Right lobe of liver (tissue), 6 donors: Measurements from ENCODE around the gene TMC6. TPM values are rescaled to one million over a fixed set of nuclear protein-coding genes. Genes with fewer than 3 reads are reported as not detected.

ENCODE experiments used
- ATAC-seq, 4 donors: fragments of 200-7000 bp; cut with Tn5 transposase; one replicate each; pipeline ENCODE4 v1.9.1; 2020; ENCODE audit warnings: mild to moderate bottlenecking in 4 of 4, moderate library complexity in 4 of 4
- DNase-seq, 3 donors: peaks; one replicate each; pipeline ENCODE4 v3.0.0-alpha.2; 2020
- H3K27ac ChIP-seq, 3 donors: fragments of 200-600 bp; one replicate each; pipeline ENCODE4 v1.8.0; 2022
- H3K27me3 ChIP-seq, 2 donors: fragments of 200-600 bp; one replicate each; pipeline ENCODE4 v1.8.0; 2022
- H3K36me3 ChIP-seq, 4 donors: fragments of 200-600 bp; sonication (generic) in 1 of 4; one replicate each; pipeline versions ENCODE4 v1.5.1 to v1.8.0; 2017 to 2022; ENCODE audit warnings: control low read depth in 1 of 4
- H3K4me1 ChIP-seq, 4 donors: fragments of 200-600 bp; sonication (generic) in 1 of 4; one replicate each; pipeline versions ENCODE4 v1.5.1 to v1.8.0; 2017 to 2022; ENCODE audit warnings: control low read depth in 1 of 4
- H3K4me3 ChIP-seq, 3 donors: fragments of 200-600 bp; one replicate each; pipeline ENCODE4 v1.8.0; 2022
- H3K9me3 ChIP-seq, 4 donors: fragments of 200-600 bp; sonication (generic) in 1 of 4; one replicate each; pipeline versions ENCODE4 v1.5.1 to v1.8.0; 2017 to 2022; ENCODE audit warnings: control low read depth in 1 of 4
- POLR2A ChIP-seq: fragments of 450-650 bp; IDR thresholded peaks from one replicate; pipeline ENCODE4 v1.6.1; 2017; ENCODE audit warnings: antibody characterized with exemption, mild to moderate bottlenecking
- WGBS: methylation state at CpG from one replicate; pipeline ENCODE4 v1.1.6; 2018; ENCODE audit warnings: low coverage, low lambda C conversion rate; ENCODE audit not compliant: insufficient coverage; ENCODE audit errors: missing lambda C conversion rate; 5-methylcytosine and 5-hydroxymethylcytosine counted together
- intact Hi-C, 2 donors: fragments of 100-400 bp; cut with DNase I; formaldehyde crosslinking; loops; one replicate each; pipeline versions ENCODE4 v1.11.2 to v1.14.1; 2022
- total RNA-seq, 6 experiments: library from RNA; depleted of rRNA in 2 of 6; stranded (reverse); fragments of >200 nt in 2 of 6; fragmentation: NEBNext Ultra II Directional in 3 of 6; extraction: Animal tissue kit (Norgen Biotek cat#: 25700) in 3 of 6; gene quantifications; one replicate each; pipeline versions ENCODE4 v1.1.0 to v1.2.4, GENCODE V29; 2016 to 2023
- TF ChIP-seq, protein P1 (sequence below), 4 donors: fragments of 200-600 bp in 3 of 4; fragments of 450-650 bp in 1 of 4; IDR thresholded peaks; one replicate each; pipeline versions ENCODE4 v1.5.1 to v1.8.0; 2016 to 2022; ENCODE audit warnings: antibody characterized with exemption in 4 of 4, mild to moderate bottlenecking in 2 of 4
- donor health status: DM: no; HTN: yes; CAD: no.
- donor health status: DM: no; HTN: no; CAD: no.
- donor health status: DM: no; HTN: no; CAD: no.
- donor health status: DM: no; HTN: yes; CAD: no.
- donor health status: DM: no; HTN: yes; CAD: no.

Gene TMC6
- total RNA-seq, 6 experiments from 2014 or later = 10.9 to 24.7 (median 15.7) TPM

DNA sequence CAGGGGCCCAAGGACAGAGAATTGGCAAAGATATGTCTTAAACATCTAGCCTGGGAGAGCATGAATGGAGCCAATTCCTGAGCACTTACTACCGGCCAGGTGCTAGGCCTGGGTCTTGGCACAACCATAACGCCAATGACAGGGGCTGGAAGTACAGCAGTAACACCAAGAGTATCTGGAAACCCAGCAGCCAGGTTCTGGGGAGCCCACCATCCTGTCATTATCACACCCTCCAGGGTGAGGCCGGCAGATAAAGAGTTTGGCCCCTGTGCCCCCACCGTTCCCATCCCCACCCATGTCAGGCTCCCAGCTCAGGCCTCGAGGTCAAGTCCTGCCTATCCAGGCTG lies 1.5 kb upstream of the TMC6 start:
- Histone ChIP-seq H3K9me3 (no peaks in the 10 kb centered on the region), H3K4me1 (peaks cover 0 to 25% (median 2%) of the 10 kb centered on the region in 4 donors), H3K4me3 (peak overlapping the region in 1 of 3 donors; percentile 40), H3K36me3 (no peaks in the 10 kb centered on the region), H3K27me3 (no peaks in the 10 kb centered on the region), H3K27ac (peak overlapping the region in 1 of 3 donors; percentile 47)
- 17% methylated on average over 1 of the region's 5 CpGs for WGBS
- ATAC-seq = no peak
- DNase-seq = no peak
- intact Hi-C loops = no loop called here
- TF ChIP-seq, protein P1, sequence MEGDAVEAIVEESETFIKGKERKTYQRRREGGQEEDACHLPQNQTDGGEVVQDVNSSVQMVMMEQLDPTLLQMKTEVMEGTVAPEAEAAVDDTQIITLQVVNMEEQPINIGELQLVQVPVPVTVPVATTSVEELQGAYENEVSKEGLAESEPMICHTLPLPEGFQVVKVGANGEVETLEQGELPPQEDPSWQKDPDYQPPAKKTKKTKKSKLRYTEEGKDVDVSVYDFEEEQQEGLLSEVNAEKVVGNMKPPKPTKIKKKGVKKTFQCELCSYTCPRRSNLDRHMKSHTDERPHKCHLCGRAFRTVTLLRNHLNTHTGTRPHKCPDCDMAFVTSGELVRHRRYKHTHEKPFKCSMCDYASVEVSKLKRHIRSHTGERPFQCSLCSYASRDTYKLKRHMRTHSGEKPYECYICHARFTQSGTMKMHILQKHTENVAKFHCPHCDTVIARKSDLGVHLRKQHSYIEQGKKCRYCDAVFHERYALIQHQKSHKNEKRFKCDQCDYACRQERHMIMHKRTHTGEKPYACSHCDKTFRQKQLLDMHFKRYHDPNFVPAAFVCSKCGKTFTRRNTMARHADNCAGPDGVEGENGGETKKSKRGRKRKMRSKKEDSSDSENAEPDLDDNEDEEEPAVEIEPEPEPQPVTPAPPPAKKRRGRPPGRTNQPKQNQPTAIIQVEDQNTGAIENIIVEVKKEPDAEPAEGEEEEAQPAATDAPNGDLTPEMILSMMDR (IDR thresholded peaks at IDR 0.05) = no peak
- TF ChIP-seq POLR2A = no peak

GRCh38 chr17:78129351-78130089 lies 965 bp upstream of the TMC6 start:
- TF ChIP-seq POLR2A = no peak
- TF ChIP-seq, protein P1 (IDR thresholded peaks at IDR 0.05) = no peak
- DNase-seq (peak in 2 of 3 donors; percentile 13 to 57), ATAC-seq (no peak)
- Histone ChIP-seq H3K4me3 (no peak overlapping the region), H3K36me3 (no peaks in the 10 kb centered on the region), H3K27ac (peak overlapping the region in 1 of 3 donors; percentile 80), H3K4me1 (peaks cover 0 to 25% (median 2%) of the 10 kb centered on the region in 4 donors), H3K27me3 (no peaks in the 10 kb centered on the region), H3K9me3 (no peaks in the 10 kb centered on the region)
- 77% methylated on average over 2 of the region's 4 CpGs for WGBS
- intact Hi-C loops = no loop called here

GRCh38 chr17:78127888-78128550 lies 536 bp downstream of the TMC6 start:
- peak in 2 of 3 donors; percentile 65 to 66 for DNase-seq
- intact Hi-C loops = no loop called here
- no peaks in the 10 kb centered on the region for H3K36me3 ChIP-seq
- TF ChIP-seq POLR2A = no peak
- TF ChIP-seq, protein P1 (IDR thresholded peaks at IDR 0.05) = no peak
- H3K27ac ChIP-seq = peak overlapping the region; percentile 69 to 80 (median 77)
- ATAC-seq = peak; percentile 19 to 30 (median 25)
- no peaks in the 10 kb centered on the region for H3K27me3 ChIP-seq
- no peaks in the 10 kb centered on the region for H3K9me3 ChIP-seq
- 4% methylated on average over 5 of the region's 39 CpGs for WGBS
- H3K4me1 ChIP-seq = peaks cover 0 to 25% (median 2%) of the 10 kb centered on the region in 4 donors
- H3K4me3 ChIP-seq = peak overlapping the region; percentile 58 to 76 (median 60)

DNA sequence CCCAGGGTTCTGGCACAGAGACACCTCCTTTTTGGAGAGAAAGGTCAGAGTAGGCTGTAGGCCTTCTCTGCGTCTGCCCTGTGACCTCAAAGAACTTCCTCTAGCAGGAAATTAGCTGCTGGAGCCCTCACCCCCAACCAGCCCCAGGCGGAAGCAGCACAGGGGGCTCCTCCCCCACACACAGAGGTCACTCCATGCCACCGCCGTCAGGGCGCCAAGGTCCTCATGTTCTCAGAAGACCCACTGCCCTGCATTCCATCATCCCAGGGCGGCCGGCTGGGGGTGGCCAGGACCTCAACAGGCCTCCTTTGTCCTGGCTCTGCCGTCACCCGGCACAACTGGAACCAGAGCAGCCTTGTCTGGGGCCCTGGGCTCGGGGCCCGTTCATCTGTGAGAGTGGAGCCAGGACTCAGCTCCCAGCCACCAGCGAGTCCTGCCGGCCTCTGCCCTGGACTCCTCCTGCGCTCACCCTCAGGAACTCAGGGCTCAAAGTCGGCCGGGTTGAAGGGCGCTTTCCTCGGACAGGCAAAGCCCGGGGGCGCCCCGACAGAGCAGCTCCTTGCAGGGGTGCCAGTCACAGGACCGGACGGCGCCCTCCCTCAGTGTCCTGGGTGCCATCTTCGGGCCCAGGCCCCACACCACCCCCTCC lies 1.2 kb downstream of the TMC6 start:
- TF ChIP-seq, protein P1 (IDR thresholded peaks at IDR 0.05) = no peak
- peak; percentile 41 for TF ChIP-seq POLR2A
- intact Hi-C loops = no loop called here
- peak; percentile 75 to 83 (median 76) for DNase-seq
- Histone ChIP-seq H3K36me3 (no peaks in the 10 kb centered on the region), H3K27ac (peak overlapping the region; percentile 69 to 80 (median 77)), H3K4me3 (peak overlapping the region; percentile 58 to 76 (median 60)), H3K9me3 (no peaks in the 10 kb centered on the region), H3K4me1 (peaks cover 0 to 25% (median 2%) of the 10 kb centered on the region in 4 donors), H3K27me3 (no peaks in the 10 kb centered on the region)
- ATAC-seq = peak; percentile 54 to 56 (median 55)
- WGBS = 4% methylated on average over 10 of the region's 25 CpGs
